K562 (cell line): ENCODE measurements around the gene CALR3. TPM values are rescaled to one million over a fixed set of nuclear protein-coding genes. Genes with fewer than 3 reads are reported as not detected.
A peak's percentile ranks its signal among the peaks of the same experiment; 100 is the strongest.

Experiments
- CHD1 ChIP-seq: fragments of 200-600 bp; sonication (generic); IDR thresholded peaks from one replicate; pipeline ENCODE4 v1.6.1; 2012; ENCODE audit warnings: mild to moderate bottlenecking, moderate library complexity, low read length, inconsistent platforms
- CREM ChIP-seq: IDR thresholded peaks from 2 replicates; pipeline ENCODE4 v1.6.1; 2014; ENCODE audit warnings: antibody characterized with exemption, low read depth
- RBBP5 ChIP-seq: fragments of 200-600 bp; sonication (generic); IDR thresholded peaks from 2 replicates; pipeline ENCODE4 v1.6.1; 2012; ENCODE audit warnings: borderline replicate concordance, mild to moderate bottlenecking, low read length, control low read depth, inconsistent platforms; ENCODE audit not compliant: insufficient read depth, poor library complexity, severe bottlenecking
- SIN3B ChIP-seq: fragments of 450-650 bp; IDR thresholded peaks from 2 replicates; pipeline ENCODE4 v1.6.1; 2017; ENCODE audit warnings: low read depth, mild to moderate bottlenecking, moderate library complexity
- TCFL5 ChIP-seq: fragments of 250-450 bp; sonication (Bioruptor Pico); conservative IDR thresholded peaks from 2 replicates; pipeline ENCODE4 v1.6.1; 2021; ENCODE audit warnings: mild to moderate bottlenecking, moderate library complexity, matching md5 sums
- ZNF444 ChIP-seq: fragments of 250-450 bp; sonication (Bioruptor Pico); IDR thresholded peaks from 2 replicates; pipeline ENCODE4 v1.4.0; 2020; ENCODE audit warnings: mild to moderate bottlenecking, moderate library complexity
- polyA plus RNA-seq, 8 experiments: library from polyadenylated mRNA; depleted of rRNA in 4 of 8; stranded (reverse) in 5 of 8; unstranded in 3 of 8; fragments of >200 nt; fragmentation: Nextera tagmentation in 2 of 8; fragmentation: Illumina TruSeq in 1 of 8; extraction: Ambion mirVana in 2 of 8; extraction: Trizol in 1 of 8; gene quantifications; 2 replicates each; pipeline versions ENCODE4 v1.2.1 to v1.2.3, GENCODE V29; 2011 to 2014; ENCODE audit warnings: inconsistent platforms in 1 of 8, missing spikeins in 1 of 8
- total RNA-seq, 7 experiments: library from RNA; depleted of rRNA in 6 of 7; stranded (reverse); fragments of >200 nt in 6 of 7; fragmentation: Illumina TruSeq in 2 of 7; extraction: Trizol in 2 of 7; gene quantifications; 2 replicates each; pipeline versions ENCODE4 v1.2.1 to v1.2.3, GENCODE V29; 2011 to 2021; ENCODE audit warnings: low replicate concordance in 1 of 7
- TF ChIP-seq, protein P1 (sequence below), 3 experiments: fragments of 200-800 bp in 1 of 3; fragments of 250-450 bp in 1 of 3; fragments of 450-650 bp in 1 of 3; sonication (Bioruptor Pico) in 1 of 3; sonication (Bioruptor generic) in 1 of 3; formaldehyde crosslinking in 1 of 3; IDR thresholded peaks; 2 replicates each; pipeline versions ENCODE4 v1.6.1 to v1.8.0; 2016 to 2022; ENCODE audit warnings: mild to moderate bottlenecking in 2 of 3, missing genetic modification characterization in 2 of 3, missing compliant biosample characterization in 1 of 3, moderate library complexity in 1 of 3

CALR3 gene
- total and polyA plus RNA-seq, 9 of the 15 experiments (the other 6 are each of a cell fraction or from before 2014, with no cell fraction given) = 0.15 to 0.41 (median 0.22) TPM; not detected in 4

DNA sequence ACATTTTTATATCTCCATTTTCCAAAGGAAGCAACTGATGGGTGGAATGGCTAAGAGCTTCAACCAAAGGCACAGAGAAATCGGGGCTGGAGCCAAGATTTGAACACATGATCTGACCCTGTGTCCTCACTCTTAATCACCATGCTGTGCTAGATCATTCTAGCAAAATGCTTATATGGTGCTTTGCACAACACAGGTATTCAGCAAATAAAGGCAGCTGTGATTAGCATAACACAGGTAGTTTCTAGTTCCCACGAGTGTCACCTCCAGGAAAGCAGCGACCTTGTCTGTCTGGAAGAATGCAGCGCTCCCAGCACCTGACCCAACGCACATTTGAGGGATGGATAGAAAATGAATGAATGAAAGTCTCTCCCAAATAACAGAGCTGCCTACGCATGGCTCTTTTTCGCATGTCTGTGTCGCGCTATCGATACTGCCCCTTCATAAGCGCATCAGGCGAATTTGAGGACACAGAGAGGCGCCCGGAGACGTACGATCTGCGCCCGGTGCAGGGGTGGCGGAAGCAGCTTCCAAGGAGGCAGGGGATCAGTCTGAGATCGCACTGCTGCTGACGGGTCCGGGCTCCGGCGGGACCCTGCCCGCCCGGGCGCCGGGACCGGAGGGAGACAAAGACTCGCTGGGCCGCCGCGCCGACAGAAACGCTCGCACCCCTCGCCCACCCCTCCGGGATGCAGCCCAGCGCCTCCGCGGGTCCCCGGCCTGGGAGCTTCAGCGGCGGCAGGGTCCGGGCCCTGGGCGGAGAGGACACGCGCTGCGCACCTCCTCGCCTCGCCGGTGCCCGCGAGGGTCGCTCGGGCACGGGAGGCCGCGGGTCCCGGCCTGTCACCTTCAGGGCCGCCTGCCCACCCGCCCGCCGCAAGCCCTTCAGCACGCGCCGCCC is 24.8 kb downstream of the CALR3 start (continued):
- TF ChIP-seq, protein P1, sequence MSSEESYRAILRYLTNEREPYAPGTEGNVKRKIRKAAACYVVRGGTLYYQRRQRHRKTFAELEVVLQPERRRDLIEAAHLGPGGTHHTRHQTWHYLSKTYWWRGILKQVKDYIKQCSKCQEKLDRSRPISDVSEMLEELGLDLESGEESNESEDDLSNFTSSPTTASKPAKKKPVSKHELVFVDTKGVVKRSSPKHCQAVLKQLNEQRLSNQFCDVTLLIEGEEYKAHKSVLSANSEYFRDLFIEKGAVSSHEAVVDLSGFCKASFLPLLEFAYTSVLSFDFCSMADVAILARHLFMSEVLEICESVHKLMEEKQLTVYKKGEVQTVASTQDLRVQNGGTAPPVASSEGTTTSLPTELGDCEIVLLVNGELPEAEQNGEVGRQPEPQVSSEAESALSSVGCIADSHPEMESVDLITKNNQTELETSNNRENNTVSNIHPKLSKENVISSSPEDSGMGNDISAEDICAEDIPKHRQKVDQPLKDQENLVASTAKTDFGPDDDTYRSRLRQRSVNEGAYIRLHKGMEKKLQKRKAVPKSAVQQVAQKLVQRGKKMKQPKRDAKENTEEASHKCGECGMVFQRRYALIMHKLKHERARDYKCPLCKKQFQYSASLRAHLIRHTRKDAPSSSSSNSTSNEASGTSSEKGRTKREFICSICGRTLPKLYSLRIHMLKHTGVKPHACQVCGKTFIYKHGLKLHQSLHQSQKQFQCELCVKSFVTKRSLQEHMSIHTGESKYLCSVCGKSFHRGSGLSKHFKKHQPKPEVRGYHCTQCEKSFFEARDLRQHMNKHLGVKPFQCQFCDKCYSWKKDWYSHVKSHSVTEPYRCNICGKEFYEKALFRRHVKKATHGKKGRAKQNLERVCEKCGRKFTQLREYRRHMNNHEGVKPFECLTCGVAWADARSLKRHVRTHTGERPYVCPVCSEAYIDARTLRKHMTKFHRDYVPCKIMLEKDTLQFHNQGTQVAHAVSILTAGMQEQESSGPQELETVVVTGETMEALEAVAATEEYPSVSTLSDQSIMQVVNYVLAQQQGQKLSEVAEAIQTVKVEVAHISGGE (CRISPR knock-in tag; IDR thresholded peaks at IDR 0.05) = peak in 1 of 3 experiments; percentile 58; a peak in 1 of 6 replicates
- TF ChIP-seq SIN3B (0 out of 2 replicates have a peak, but pooled peaks have one; percentile 37), RBBP5 (peak; percentile 72), ZNF444 (CRISPR knock-in tag) (no peak), TCFL5 (no peak), CHD1 (peak; percentile 38), CREM (peak; percentile 55; the same call in 1 of the 2 replicates)
